AG09319 (cell line): ENCODE measurements around the gene PTPRM.

Experiments
- DNase-seq: peaks from one replicate; pipeline ENCODE4 v3.0.0-alpha.2; 2010; ENCODE audit warnings: low read depth; ENCODE audit errors: extremely low read depth
- TF ChIP-seq, protein P1 (sequence below): IDR thresholded peaks from 2 replicates; pipeline ENCODE4 v1.5.1; 2011; ENCODE audit warnings: low read depth, mild to moderate bottlenecking, inconsistent platforms, low read length, moderate library complexity

PTPRM gene

DNA sequence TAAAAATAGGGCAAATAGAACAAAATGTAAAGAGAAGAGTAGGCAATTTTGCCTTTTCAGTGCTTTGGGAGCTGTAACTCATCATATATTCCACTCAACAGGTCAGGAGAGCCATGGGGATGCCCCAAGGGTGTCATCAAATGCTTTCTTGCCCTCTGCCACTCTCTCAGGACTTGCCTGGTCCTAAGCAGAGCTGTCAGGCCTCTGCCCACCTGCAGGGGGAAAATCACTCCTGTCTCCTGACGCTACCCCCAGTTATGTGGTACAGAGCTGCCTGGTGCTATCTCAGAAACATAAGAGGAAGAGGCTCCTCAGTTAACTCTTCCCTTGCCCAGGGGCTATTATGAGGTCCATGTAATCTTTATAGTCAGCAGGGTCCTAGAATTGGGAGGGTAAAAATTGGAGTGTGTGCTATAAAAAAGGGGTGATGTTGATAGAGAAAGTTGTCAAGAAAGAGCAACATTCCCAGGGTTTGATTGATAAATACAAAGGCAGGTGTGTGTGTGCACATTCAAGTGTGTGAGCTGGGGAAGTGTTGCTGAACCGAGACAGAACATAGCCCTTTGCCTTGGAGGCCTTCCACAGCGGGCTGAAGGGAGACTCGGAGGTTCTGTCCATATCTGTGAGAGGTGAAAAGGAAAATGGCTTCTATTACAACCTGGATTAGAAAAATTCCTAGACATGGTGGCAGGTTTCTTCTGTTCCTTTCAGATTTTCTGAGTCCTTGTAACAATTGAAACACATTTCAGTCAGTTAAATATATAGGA lies 25.4 kb downstream of the PTPRM start:
- DNase-seq: no peak
- TF ChIP-seq, protein P1, sequence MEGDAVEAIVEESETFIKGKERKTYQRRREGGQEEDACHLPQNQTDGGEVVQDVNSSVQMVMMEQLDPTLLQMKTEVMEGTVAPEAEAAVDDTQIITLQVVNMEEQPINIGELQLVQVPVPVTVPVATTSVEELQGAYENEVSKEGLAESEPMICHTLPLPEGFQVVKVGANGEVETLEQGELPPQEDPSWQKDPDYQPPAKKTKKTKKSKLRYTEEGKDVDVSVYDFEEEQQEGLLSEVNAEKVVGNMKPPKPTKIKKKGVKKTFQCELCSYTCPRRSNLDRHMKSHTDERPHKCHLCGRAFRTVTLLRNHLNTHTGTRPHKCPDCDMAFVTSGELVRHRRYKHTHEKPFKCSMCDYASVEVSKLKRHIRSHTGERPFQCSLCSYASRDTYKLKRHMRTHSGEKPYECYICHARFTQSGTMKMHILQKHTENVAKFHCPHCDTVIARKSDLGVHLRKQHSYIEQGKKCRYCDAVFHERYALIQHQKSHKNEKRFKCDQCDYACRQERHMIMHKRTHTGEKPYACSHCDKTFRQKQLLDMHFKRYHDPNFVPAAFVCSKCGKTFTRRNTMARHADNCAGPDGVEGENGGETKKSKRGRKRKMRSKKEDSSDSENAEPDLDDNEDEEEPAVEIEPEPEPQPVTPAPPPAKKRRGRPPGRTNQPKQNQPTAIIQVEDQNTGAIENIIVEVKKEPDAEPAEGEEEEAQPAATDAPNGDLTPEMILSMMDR: no peak

DNA sequence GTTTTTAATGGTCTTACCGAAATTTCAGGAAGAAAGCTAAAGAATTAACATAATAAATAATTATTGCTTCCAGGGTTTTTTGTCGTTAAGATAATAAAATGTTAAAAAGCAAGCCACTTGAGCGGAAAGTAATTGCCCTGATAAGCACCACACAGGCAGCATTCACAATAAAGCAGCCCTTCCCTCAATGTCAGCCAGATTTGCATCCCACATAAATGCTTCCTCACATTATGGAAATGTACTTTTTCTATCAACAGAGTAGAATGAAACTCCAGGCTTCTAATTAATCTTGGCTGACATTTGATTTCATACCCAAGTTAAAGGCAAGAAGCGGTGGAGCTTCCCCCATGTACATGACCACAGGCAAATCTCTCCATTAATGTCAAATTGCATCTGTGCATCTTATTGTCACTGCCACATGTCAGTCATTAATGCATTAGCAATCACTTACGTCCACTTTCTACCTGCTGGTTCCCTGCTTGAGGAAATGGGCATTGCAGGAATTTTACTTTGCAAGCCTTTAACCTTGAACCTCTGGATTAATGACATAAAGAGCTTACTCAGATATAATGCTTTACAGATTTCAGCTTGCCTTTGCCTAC lies 26.2 kb downstream of the PTPRM start:
- no peak for DNase-seq
- TF ChIP-seq, protein P1: no peak

DNA sequence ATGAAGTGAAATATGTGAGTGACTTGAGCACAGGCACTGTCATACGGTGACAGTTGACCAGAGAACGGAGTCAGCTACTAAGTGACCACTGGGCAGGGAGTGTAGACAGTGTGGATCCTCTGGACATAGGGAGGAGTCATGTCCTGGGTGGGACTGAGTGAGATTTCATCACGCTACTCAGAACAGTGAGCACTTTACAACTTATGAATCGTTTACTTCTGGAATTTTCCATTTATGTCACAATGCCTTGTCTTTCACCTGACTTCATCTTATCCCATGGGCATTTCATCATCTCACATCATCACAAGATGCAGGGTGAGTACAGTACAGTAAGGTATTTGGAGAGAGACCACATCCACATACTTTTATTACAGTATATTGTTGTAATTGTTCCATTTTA lies 29.0 kb downstream of the PTPRM start:
- TF ChIP-seq, protein P1: no peak
- no peak for DNase-seq

DNA sequence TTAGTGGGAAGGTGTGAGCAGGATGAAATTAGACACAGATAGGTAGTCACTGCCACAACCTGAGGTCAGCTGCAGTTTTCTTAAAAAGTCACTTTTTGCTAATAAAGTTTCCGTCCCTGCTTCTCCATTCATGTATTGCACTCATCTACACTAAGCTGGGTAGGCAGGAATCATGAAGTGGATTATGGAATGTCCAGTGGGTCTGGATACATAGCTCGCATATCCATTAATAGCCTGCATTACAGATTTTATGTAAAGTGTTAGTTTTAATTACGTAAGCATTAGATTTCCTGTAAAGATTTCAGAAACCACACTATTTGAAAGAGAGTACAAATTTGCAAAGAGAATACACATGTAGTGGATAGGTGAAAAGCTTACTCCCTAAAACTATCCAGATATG lies 30.4 kb downstream of the PTPRM start:
- TF ChIP-seq, protein P1: no peak
- DNase-seq: no peak

- no peak for DNase-seq
- TF ChIP-seq, protein P1: no peak
These were observed 31.3 kb downstream of the PTPRM start for GRCh38 chr18:7598167-7599047.

- DNase-seq: no peak
- TF ChIP-seq, protein P1: no peak
These were observed 32.9 kb downstream of the PTPRM start for GRCh38 chr18:7600036-7600435.
